Glomerular endothelial cell (primary cell): ENCODE measurements around the gene AGL. TPM values are rescaled to one million over a fixed set of nuclear protein-coding genes. Genes with fewer than 3 reads are reported as not detected.
"Not testable (repeated sequence)": the region's sequence is repeated elsewhere in the genome, so short reads cannot be mapped to it uniquely, and the experiment has no call there.

ENCODE experiments used
- DNase-seq: peaks from one replicate; pipeline ENCODE4 v3.0.0-alpha.2; 2011; ENCODE audit warnings: low read depth, low spot score; ENCODE audit errors: extremely low read depth
- total RNA-seq: library from RNA; depleted of rRNA; stranded (reverse); fragments of >200 nt; gene quantifications from 2 replicates; pipeline ENCODE4 v1.2.3, GENCODE V29; 2015

Gene AGL
- total RNA-seq, 1 donor from 2014 or later = 10.9 TPM

DNA sequence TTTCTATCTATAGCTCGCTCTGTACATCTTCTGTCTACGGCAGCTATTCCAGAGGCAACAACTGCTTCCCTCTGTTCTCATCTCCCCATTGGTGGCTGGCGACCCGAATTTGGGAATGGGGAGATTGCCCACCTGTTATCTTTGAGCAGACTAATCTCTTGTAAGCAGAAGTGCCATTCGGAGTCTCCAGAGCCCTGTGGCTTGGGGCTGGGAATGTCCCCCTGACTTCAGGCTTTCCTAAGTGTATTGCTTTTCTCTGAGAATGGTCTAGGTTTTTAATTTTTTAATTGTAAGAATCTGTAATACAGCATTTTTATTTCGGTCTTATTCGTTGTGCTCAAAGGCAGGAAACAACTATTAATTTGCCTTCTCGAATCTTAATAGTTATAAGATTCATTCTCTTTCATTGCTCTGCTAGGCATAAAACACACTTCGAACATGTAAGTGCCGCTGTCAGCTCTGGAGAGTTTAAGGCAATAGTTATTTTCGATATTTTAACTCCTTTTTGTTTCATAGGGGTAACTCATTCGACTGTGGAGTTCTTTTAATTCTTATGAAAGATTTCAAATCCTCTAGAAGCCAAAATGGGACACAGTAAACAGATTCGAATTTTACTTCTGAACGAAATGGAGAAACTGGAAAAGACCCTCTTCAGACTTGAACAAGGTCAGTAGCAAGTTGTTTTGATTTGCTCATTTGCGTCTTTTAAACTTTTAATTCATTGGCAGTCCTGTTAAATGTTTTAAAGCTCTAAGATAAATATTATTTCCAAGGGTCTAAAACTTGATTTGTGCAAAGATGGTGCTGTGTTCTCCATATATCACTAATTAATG is 514 bp downstream of the AGL start:
- DNase-seq = no peak

DNA sequence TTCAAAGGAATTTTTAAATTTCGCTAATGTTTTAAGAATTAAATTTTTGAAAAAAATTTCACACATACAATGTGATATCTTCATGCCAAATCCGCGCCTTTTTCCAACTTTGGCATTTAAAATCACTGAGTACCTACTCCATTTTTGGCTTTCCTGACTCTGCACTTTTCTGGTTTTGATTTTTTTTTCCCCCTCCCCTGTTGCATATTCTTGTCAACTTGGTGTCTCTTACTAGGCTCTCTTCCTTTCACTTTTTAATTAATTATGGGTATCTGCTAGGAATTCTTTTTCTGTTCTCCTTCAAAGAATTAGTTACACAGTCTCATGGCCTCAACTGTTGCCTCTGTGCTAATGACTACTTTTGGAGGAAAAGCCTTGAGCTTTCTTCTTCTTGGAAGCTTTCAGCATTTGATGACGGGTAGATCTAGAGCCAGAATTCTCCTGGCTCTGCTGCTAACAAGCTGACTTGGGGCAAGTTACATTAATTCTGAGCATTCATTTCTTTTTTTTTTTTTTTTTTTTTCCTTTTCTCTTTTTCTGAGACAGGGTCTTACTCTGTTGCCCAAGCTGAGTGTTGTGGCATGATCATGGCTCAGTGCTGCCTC is 1.8 kb downstream of the AGL start:
- DNase-seq = no peak

DNA sequence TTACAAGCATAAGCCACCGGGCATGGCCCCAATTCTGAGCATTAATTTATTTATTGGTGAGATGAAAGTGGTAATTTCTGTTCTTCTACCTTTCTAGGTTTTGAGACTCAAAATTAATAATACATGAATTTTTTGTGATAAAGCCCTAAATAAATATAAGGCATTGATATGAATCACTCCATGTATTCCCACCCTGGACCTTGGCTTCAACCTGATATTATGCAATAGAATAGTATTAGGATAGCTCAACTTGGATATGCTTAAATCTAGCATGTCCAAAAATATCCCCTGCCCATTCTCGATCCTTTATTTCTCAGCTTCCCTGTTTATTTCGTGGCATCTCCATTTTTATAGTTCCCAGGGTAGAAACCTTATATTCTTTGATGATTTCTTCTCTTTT is 2.5 kb downstream of the AGL start:
- DNase-seq = no peak

DNA sequence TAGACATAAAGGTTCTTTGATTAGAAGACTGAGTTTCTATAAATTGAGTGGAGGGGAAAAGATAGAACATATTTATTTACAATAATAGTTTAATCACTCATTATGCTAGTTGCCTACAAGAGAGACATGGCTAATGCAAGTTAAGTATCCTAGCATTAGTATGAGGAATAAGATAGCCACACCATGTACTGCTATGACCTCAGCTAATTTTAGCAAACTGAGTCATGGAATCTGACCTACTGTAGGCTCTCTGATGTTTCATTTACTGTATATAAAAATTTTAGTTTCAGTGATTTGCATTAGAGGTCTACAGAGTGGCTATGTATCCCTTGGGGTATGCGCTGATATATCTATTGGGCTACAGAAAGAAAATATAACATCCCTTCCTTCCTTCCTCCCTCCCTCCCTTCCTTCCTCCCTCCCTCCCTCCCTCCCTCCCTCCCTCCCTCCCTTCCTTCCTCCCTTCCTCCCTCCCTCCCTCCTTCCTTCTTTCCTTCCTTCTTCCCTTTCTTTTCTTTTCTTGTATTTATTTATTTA is 5.8 kb downstream of the AGL start:
- no peak for DNase-seq

DNA sequence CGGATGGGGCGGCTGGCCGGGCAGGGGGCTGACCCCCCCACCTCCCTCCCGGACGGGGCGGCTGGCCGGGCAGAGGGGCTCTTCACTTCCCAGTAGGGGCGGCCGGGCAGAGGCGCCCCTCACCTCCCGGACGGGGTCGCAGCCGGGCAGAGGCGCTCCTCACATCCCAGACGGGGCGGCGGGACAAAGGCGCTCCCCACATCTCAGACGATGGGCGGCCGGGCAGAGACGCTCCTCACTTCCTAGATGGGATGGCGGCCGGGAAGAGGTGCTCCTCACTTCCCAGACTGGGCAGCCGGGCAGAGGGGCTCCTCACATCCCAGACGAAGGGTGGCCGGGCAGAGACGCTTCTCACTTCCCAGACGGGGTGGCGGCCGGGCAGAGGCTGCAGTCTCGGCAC is 6.9 kb downstream of the AGL start:
- not testable (repeated sequence) for DNase-seq

DNA sequence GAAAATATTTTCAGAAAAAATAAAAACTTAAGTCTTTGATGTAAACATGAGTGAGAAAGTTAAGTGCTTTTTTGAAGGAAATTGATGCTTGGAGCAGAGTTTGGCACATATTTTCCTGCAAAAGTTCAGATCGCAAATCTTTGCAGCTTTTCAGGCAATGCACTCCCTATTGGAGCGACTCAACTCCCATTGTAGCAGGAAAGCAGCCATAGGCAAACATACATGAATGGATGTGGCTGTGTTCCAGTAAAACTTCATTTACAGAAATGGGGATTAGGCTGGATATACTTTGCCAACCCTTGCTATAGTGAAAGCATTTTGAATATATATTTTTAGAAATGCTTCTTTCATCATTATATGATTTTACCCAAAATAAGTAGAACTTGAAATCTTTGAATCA is 8.1 kb downstream of the AGL start:
- DNase-seq = no peak

DNA sequence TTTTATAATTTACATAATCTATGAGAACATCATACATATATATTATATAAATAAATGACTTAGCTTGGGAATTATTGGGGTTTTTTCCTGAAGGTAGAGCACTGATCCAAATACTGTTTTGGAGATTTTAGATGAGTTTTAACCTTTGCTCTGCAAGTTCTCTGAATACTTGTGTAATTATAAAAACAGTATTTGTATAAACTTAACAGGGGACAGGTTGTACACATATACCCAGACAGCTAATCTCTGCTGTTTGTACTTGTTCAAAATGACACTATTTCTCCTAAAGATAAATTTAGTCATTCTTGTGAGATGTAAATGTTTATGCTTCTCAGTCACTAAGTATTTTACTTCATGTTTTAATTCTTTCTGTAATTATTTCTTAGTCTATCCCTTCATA is 8.7 kb downstream of the AGL start:
- DNase-seq = no peak

DNA sequence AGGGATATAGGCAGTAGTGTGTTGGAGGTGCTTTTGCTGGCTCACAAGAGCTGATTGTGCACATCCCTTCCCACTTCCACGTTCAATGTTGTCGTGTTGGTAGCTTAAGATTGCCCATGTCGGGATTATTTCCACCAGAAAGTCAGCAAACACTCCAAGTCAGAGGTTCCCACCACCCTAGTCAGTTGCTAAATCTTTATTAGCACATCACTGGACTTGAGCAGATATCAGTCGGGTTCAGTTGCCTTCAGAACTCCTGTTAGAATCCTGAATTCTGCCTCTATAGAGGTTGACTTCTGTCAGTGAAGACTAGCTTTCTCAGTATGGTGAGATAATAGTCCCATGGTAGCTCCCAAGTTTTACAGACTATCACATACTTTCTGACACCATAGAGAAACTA is 10.5 kb downstream of the AGL start:
- DNase-seq = no peak

DNA sequence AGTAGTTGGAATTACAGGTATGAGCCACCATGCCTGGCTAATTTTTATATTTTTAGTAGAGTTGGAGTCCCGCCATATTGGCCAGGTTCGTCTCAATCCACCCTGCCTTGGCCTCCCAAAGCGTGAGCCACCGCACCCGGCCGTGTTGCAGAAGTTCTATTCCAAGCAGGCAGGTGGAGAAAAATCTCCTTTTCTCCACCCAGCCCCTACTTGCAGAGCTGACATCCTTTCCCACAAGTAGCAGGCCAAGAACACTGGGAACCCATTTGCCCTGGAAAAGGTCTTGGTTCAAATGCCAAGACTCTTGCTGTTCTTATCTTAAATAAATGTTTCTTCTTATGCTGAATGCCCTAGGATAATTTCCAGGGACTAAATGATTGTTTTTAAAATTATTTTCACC is 17.5 kb downstream of the AGL start:
- no peak for DNase-seq

DNA sequence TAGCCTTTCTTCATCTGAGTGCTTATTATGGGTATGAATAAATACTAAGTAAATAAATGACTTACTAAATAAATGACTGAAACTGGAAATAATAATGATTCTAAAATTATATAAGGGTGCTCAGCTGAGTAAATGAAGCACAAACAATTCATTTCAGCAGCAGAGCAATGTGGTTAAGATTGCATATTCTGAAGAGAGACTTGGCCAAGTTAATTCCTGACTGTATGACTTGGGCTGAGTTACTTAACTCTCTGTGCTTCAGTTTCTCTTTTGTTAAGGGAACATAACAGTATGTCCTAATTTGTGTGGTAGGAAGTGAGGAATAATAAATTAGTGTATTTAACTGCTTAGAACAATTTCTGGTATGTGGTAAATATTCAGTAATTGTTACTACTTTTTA is 19.1 kb downstream of the AGL start:
- DNase-seq = no peak

DNA sequence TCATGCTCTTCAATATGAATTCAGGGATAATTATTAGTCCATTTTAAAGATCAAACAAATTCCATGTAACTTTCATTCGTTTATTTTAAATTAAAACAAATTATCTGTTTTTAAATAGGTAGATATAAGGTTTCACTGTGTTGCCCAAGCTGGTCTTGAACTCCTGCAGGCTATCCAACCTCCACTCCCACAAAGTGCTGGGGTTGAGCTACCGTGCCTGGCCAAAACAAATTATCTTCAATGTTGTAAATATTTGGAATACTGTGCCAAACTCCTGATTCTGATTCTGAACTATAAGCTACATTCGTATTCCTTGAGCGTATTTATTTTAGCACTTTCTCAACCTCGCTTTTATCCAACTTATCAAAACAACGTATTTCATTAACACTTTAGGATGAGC is 19.6 kb downstream of the AGL start:
- DNase-seq = no peak

DNA sequence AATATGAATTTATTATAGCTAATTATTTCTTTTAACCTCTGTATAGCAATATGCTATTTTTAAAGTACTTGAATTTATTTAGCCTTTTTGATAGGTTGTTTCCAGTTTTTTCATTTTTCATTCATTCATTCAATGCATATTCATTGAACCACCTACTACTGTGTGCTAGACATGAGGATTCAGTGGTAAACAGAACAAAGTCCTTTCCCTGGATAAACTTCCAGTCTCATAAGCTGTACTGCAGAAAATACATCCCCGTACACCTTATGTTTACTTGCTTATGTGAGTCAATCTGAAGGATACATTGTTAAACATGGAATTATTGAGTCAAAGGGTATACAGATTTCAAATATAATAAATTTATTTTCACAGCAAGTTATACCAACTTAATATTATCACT is 21.9 kb downstream of the AGL start:
- DNase-seq = no peak

DNA sequence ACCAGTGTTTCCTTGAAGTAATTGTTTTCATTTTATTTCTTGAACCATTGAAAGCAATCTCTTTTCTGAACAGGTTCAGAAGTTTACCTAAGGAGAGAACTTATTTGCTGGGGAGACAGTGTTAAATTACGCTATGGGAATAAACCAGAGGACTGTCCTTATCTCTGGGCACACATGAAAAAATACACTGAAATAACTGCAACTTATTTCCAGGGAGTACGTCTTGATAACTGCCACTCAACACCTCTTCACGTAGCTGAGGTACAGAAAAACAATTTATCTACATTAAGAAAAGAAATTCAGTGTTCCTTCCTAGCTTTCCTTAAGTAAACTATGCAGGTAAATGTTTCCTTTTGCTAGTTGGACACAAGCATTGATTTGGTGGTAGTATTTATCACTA is 27.4 kb downstream of the AGL start:
- no peak for DNase-seq

DNA sequence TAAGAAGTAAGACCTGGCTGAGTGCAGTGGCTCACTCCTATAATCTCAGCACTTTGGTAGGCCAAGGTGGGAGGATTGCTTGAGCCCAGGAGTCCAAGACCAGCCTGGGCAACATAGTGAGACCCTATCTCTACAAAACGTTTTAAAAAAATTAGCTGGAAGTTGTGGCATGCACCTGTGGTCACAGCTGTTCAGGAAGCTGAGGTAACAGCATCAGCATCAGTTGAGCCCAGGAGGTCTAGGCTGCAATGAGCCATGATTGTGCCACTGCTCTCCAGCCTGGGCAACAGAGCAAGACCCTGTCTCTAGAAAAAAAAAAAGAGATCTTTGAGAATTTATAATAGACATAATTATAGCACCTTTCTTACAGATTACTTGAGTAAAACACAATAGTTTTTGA is 36.0 kb downstream of the AGL start:
- DNase-seq = no peak

DNA sequence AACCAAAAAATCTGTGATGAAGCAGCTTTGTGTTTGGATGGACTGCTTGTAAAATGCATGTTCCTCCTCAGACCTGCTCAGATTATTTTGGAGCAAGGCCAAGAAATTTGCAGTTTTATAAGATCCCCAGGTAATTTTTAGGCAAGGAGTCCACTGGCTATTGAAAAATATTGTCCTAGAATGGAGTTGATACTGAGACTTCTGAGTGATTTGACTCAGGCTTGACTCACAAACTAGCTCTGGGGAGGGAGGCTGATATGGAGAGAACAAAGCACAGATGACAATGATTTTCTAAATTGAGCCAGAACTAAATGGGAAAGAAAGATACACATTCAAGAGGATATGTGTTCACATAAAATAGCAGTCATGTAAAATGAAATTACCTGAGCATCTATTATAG is 36.7 kb downstream of the AGL start:
- no peak for DNase-seq

DNA sequence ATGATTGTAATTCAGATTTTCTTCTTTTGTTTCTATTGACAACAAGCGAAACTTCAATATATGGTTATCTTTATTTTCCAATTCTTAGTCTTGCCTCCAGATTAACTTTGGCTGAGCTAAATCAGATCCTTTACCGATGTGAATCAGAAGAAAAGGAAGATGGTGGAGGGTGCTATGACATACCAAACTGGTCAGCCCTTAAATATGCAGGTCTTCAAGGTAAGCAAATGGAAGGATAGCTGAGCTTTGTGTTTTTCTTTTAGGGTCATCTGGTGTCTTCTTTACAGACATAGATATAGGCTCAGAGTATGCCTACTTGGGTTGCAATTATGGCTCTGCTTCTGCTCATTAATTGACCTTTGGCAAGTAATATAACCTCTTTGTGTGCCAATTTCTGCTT is 37.7 kb downstream of the AGL start:
- no peak for DNase-seq

DNA sequence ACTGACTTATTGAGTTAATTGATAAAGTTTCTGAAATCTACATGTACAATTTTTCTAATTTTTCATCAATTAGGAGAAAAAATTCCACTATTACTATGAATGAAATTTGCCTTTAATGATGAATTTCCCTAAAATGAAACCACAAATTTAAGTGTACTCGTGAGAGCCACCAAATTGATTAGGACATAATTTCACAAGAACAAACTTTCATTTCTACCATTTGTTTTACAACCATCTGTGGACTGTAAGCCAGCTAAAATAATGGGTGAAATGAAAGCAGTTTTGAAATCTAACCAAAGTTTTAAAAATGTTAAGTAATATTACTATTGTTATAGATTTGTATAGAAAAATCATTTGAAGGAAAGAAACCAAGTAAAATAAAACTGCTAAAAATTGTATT is 41.8 kb downstream of the AGL start:
- no peak for DNase-seq

DNA sequence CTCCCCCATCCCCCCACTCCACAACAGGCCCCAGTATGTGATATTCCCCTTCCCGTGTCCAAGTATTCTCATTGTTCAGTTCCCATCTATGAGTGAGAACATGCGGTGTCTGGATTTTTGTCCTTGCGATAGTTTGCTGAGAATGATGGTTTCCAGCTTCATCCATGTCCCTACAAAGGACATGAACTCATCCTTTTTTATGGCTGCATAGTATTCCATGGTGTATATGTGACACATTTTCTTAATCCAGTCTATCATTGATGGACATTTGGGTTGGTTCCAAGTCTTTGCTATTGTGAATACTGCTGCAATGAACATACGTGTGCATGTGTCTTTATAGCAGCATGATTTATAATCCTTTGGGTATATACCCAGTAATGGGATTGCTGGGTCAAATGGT is 53.1 kb downstream of the AGL start:
- not testable (repeated sequence) for DNase-seq

DNA sequence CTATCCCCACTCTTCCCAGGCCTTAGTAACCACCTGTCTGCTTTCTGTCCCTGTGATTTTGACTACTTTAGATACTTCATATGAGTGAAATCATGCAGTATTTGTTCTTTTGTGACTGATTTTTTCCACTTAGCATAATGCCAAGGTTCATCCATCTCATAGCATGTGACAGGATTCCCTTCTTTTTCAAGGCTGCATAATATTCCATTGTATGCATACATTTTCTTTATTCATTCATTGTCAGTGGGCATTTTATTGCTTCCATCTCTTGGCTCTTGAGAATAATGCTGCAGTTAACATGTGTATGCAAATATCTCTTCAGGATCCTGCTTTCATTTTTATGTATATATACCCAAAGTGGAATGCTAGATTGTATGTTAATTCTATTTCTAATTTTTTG is 56.4 kb downstream of the AGL start:
- DNase-seq = no peak

DNA sequence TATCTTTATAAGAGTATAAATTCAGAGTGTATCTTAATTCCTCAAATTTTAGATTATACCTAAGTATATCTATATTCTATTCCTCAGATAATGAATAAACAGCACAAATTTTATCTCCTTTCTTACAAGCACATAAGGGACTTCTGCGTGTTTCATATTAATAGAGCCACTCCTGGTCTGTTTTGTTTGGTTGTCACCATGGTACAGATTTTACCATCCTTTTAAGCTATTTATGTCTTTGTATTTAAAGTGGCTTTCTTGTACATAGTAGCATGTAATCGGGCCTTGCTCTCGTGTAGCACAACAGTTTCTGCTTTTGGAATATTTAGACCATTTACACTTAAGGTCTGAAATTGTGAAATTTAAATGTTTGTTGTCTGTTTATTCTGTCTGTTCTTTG is 67.1 kb downstream of the AGL start:
- DNase-seq = no peak

DNA sequence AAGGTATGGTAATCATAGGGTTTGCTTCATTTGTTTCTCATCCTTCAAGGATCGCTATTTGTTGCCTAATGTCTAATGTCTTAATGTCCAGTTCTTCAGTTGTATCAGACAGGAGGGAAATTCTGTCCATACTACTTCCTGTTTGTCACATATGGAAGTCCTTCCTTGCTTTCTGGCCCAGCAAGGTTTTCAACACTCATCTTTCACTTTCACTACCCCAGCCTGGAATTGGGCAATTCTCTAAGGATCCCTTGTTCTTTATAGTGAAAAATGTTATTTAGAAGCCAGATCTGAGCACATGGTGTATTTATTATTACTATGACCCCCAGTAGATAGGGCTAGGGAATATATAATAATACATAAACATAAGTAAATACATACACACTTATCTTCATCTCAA is 69.1 kb downstream of the AGL start:
- no peak for DNase-seq

DNA sequence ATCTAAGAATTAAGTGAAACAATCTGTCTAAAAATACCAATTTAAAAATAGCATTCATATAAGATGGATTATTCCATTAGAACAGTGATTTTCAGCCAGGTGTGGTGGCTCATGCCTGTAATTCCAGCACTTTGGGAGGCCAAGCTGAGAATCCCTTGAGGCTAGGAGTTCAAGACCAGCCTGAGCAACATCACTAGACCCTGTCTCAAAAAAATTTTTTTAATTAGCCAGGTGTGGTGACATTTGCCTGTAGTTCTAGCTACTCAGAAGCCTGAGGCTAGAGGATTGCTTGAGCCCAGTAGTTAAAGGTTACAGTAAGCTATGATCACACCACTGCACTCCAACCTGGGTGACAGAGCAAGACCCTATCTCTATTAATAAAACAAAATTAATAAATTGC is 84.6 kb downstream of the AGL start:
- DNase-seq = no peak
